Measurements from ENCODE around the gene DCUN1D1.

- TF ChIP-seq, protein P1, sequence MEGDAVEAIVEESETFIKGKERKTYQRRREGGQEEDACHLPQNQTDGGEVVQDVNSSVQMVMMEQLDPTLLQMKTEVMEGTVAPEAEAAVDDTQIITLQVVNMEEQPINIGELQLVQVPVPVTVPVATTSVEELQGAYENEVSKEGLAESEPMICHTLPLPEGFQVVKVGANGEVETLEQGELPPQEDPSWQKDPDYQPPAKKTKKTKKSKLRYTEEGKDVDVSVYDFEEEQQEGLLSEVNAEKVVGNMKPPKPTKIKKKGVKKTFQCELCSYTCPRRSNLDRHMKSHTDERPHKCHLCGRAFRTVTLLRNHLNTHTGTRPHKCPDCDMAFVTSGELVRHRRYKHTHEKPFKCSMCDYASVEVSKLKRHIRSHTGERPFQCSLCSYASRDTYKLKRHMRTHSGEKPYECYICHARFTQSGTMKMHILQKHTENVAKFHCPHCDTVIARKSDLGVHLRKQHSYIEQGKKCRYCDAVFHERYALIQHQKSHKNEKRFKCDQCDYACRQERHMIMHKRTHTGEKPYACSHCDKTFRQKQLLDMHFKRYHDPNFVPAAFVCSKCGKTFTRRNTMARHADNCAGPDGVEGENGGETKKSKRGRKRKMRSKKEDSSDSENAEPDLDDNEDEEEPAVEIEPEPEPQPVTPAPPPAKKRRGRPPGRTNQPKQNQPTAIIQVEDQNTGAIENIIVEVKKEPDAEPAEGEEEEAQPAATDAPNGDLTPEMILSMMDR (conservative IDR thresholded peaks at IDR 0.05; ENCODE audit: low read length): no peak
- no peak for TF ChIP-seq EZH2phosphoT487 (IDR thresholded peaks at IDR 0.05; ENCODE audit: borderline replicate concordance, low read depth, low read length)
These were observed 44.5 kb downstream of the DCUN1D1 start for GRCh38 chr3:182935803-182936202.
